Mesodermal cell (in vitro differentiated cells): Measurements from ENCODE around the gene OTUD1.
A peak's percentile ranks its signal among the peaks of the same experiment; 100 is the strongest.

Experiments
- H3K27ac ChIP-seq: 2 replicates; pipeline ENCODE4 v1.7.0; 2013; ENCODE audit warnings: mild to moderate bottlenecking, low read depth, low read length, moderate library complexity; ENCODE audit not compliant: severe bottlenecking
- H3K36me3 ChIP-seq: 2 replicates; pipeline ENCODE4 v1.7.1; 2013; ENCODE audit warnings: mild to moderate bottlenecking, low read length, moderate library complexity; ENCODE audit not compliant: control insufficient read depth, insufficient read depth
- H3K4me1 ChIP-seq: one replicate; pipeline ENCODE4 v1.7.1; 2013; ENCODE audit warnings: mild to moderate bottlenecking, low read length; ENCODE audit not compliant: insufficient read depth, control insufficient read depth, poor library complexity, severe bottlenecking
- H3K4me3 ChIP-seq: 2 replicates; pipeline ENCODE4 v1.7.0; 2013; ENCODE audit warnings: low read length, control low read depth, mild to moderate bottlenecking; ENCODE audit not compliant: insufficient read depth, poor library complexity, severe bottlenecking; ENCODE audit errors: extremely low read depth
- H3K9me3 ChIP-seq: 2 replicates; pipeline ENCODE4 v1.7.1; 2013; ENCODE audit warnings: mild to moderate bottlenecking, low read length, moderate library complexity; ENCODE audit not compliant: control insufficient read depth
- WGBS, 2 experiments: methylation state at CpG; one replicate each; pipeline ENCODE4 v1.1.5; 2013; ENCODE audit warnings: missing lambda C conversion rate in 2 of 2; ENCODE audit not compliant: insufficient coverage in 2 of 2; 5-methylcytosine and 5-hydroxymethylcytosine counted together

OTUD1 gene

GRCh38 chr10:23422003-23422411 is 16.9 kb upstream of the OTUD1 start:
- no peaks in the 10 kb centered on the region for H3K36me3 ChIP-seq
- H3K9me3 ChIP-seq: no peaks in the 10 kb centered on the region
- peaks cover 7% of the 10 kb centered on the region for H3K4me1 ChIP-seq
- 83 to 100% methylated on average over 1 of the region's 2 CpGs for WGBS, 2 experiments
- no peak overlapping the region for H3K27ac ChIP-seq
- H3K4me3 ChIP-seq: no peak overlapping the region

GRCh38 chr10:23432166-23432565 is 6.7 kb upstream of the OTUD1 start:
- Histone ChIP-seq H3K4me1 (no peaks in the 10 kb centered on the region), H3K27ac (no peak overlapping the region), H3K4me3 (no peak overlapping the region), H3K9me3 (no peaks in the 10 kb centered on the region), H3K36me3 (no peaks in the 10 kb centered on the region)
- no CpG with 5 or more reads among the region's 1 CpG for WGBS, 2 experiments

DNA sequence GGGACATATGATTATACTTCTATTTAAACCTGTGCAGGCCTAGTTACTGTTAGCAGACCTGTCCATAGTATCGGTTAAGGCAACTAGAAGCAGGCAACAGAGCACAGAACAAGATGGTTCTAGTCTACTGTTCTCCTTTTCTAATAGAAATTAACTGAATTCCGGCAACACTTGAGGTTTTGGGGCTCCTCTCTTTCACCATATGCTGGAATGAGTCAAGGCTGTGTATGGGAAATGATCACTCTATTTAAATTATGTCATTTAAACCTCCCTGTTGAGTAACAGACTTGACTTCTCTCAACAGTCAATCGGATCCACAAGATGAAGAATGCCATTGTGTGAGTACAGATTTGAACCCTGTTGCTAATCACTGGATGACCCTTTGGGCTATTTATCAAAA is 6.2 kb upstream of the OTUD1 start:
- H3K4me1 ChIP-seq: no peaks in the 10 kb centered on the region
- no peaks in the 10 kb centered on the region for H3K9me3 ChIP-seq
- no peak overlapping the region for H3K4me3 ChIP-seq
- WGBS, 2 experiments: 80 to 84% methylated on average over 1 to 3 of the region's 3 CpGs
- H3K36me3 ChIP-seq: no peaks in the 10 kb centered on the region
- no peak overlapping the region for H3K27ac ChIP-seq

DNA sequence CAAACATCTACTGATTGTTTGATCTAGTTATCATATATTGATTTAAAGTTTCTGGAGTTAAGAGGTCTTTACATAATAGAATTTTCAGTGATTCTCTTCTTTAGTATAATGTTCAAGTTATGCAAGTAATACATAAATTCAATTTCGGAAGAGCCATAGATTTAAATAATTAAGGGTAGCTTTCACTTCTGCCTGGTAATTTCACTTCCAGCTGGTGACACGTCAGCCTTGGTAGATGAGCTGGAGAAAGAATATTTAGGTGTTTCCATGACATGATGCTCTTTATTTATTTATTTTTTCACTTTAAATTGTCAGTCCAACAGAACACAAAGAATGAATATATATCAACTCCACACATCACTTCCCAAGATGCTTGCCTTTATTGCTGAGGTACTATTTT is 5.2 kb upstream of the OTUD1 start:
- Histone ChIP-seq H3K4me3 (no peak overlapping the region), H3K4me1 (no peaks in the 10 kb centered on the region), H3K9me3 (no peaks in the 10 kb centered on the region), H3K36me3 (no peaks in the 10 kb centered on the region), H3K27ac (no peak overlapping the region)
- no CpG with 5 or more reads among the region's 2 CpGs for WGBS, 2 experiments

DNA sequence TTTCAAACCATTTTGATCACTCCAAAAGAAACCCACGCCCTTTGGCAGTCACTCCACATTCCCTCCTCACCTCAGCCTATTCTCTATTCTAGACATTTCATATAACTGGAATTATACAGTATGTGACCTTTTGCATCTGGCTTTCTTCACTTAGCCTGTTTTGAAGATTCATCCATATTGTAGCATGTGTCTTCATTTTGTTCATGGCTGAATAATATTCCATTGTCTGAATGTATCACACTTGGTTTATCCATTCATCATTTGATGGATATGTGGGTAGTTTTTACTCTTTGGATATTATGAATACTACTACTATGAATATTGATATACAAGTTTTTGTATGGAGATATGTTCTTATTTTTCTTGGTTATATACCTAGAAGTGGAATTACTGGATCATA is 3.5 kb upstream of the OTUD1 start:
- 89 to 100% methylated on average over 1 of the region's 1 CpG for WGBS, 2 experiments
- Histone ChIP-seq H3K4me3 (no peak overlapping the region), H3K36me3 (no peaks in the 10 kb centered on the region), H3K9me3 (no peaks in the 10 kb centered on the region), H3K27ac (no peak overlapping the region), H3K4me1 (no peaks in the 10 kb centered on the region)

GRCh38 chr10:23436983-23437382 is 1.9 kb upstream of the OTUD1 start:
- no peaks in the 10 kb centered on the region for H3K9me3 ChIP-seq
- 92 to 100% methylated on average over 3 to 4 of the region's 4 CpGs for WGBS, 2 experiments
- H3K4me1 ChIP-seq: peaks cover 4% of the 10 kb centered on the region
- H3K36me3 ChIP-seq: no peaks in the 10 kb centered on the region
- H3K4me3 ChIP-seq: no peak overlapping the region
- H3K27ac ChIP-seq: no peak overlapping the region

GRCh38 chr10:23437963-23438546 is 820 bp upstream of the OTUD1 start:
- peak overlapping the region; percentile 65 for H3K4me3 ChIP-seq
- H3K4me1 ChIP-seq: peaks cover 4% of the 10 kb centered on the region
- WGBS, 2 experiments: 90 to 97% methylated on average over 14 to 16 of the region's 20 CpGs
- H3K9me3 ChIP-seq: no peaks in the 10 kb centered on the region
- H3K27ac ChIP-seq: no peak overlapping the region
- no peaks in the 10 kb centered on the region for H3K36me3 ChIP-seq

DNA sequence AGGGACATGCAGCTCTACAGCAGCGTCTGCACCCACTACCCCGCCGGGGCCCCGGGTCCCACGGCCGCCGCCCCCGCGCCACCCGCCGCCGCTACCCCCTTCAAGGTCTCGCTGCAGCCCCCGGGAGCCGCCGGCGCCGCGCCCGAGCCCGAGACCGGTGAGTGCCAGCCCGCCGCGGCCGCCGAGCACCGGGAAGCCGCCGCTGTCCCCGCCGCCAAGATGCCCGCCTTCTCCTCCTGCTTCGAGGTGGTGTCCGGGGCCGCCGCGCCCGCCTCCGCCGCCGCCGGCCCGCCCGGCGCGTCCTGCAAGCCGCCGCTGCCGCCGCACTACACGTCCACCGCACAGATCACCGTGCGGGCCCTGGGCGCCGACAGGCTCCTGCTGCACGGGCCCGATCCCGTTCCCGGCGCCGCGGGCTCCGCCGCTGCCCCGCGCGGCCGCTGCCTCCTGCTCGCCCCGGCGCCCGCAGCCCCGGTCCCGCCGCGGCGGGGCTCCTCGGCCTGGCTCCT is 631 bp downstream of the OTUD1 start:
- Histone ChIP-seq H3K36me3 (no peaks in the 10 kb centered on the region), H3K4me1 (peaks cover 4% of the 10 kb centered on the region), H3K4me3 (peak overlapping the region; percentile 65), H3K9me3 (no peaks in the 10 kb centered on the region), H3K27ac (peak overlapping the region; percentile 90)
- WGBS, 2 experiments: 0% methylated on average over 48 to 70 of the region's 80 CpGs

GRCh38 chr10:23439961-23440889 is 1.4 kb downstream of the OTUD1 start:
- Histone ChIP-seq H3K4me3 (peak overlapping the region; percentile 65), H3K27ac (no peak overlapping the region), H3K36me3 (no peaks in the 10 kb centered on the region), H3K9me3 (no peaks in the 10 kb centered on the region), H3K4me1 (peaks cover 4% of the 10 kb centered on the region)
- WGBS, 2 experiments: 5 to 7% methylated on average over 62 to 64 of the region's 73 CpGs

- Histone ChIP-seq H3K9me3 (no peaks in the 10 kb centered on the region), H3K4me3 (peak overlapping the region; percentile 65), H3K36me3 (no peaks in the 10 kb centered on the region), H3K4me1 (peaks cover 4% of the 10 kb centered on the region), H3K27ac (no peak overlapping the region)
- 86 to 100% methylated on average over 1 of the region's 3 CpGs for WGBS, 2 experiments
Observed at GRCh38 chr10:23441251-23441650, 2.4 kb downstream of the OTUD1 start.

DNA sequence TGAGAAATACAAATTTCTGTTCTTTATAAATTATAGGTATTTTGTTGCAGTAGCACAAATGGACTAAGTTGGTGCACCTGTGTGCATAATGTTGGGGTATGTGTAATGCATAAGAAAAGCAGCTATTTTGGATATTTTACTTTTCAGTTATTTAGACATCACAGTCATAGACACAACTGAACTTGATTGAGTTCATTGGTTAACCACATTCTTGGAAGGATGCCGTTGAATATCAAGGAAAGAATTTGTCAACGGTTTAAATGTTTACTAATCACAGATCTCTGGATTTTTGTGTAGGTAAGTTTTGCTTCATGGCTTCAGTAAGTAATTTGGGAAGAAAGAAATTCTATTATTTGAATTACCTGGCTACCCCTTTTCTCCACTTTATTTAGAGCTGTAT is 4.1 kb downstream of the OTUD1 start:
- Histone ChIP-seq H3K4me1 (peaks cover 4% of the 10 kb centered on the region), H3K27ac (no peak overlapping the region), H3K36me3 (no peaks in the 10 kb centered on the region), H3K4me3 (no peak overlapping the region), H3K9me3 (no peaks in the 10 kb centered on the region)
- 90% methylated on average over 2 of the region's 2 CpGs; no CpG with 5 or more reads in 1 of the 2 experiments for WGBS, 2 experiments
